Stimulated activated CD4-positive, alpha-beta T cell treated with anti-CD3 and anti-CD28 coated beads, Interleukin-12 subunit alpha, Interleukin-12 subunit beta, amount 100 ng/mL, for 4 hours (primary cell): ENCODE data around the gene KCND2.

Experiments used
- DNase-seq: peaks from one replicate; pipeline ENCODE4 v3.0.0-alpha.2; 2020

Gene KCND2

GRCh38 chr7:120311028-120311788, 38.2 kb downstream of the KCND2 start:
- DNase-seq, result no peak

DNA sequence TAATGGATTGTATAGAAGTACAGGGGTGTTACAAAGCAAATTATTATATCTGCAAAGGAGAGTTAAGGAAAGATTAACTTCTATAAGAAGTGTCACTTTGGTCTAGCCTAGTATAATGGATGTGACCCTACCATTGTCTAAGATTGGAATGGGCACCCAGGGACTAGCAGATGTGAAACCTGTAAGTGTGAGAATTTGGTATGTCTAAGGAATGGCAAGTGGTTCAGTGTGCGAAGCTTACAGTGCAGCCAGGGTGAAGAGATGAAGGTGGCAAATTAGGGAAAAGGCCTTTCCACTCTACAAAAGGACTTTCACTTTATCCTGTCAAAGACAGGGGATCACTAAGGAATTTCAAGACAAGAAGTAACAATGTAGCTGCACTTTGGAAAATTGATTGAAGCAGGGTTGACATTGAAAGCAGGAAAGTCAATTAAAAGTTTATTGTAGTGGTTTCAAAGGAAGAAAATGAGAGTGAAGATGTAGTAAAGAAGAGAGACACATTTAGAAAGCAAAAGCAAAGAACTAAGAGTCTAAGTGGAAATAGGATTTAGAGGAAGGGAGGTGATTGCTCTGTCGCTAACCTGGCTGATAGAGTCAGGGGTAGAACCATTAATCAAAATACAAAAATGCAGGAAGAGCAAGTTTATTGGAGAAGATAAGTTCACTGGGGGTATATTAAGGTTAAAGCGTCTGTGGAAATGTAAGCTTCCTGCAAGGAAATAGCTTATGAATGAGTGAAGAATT, 47.4 kb downstream of the KCND2 start:
- no peak for DNase-seq

DNA sequence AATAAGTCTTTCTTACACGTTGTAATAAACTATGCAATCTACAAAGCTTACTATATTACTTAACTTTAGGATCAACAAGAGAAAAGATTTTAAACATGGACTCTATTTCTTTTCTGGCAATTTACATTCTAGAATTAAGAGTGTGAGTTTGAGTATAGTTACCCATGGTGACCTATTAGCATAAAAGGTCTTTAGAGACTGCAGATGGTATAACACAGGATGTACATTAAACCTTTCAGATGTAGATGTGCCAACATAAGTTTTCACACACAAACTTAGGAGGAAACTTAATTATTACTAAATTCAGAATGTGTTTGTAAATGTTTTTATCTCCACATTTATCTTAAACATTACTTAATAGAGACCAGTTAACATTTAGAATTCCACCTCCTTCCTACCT, 54.1 kb downstream of the KCND2 start:
- no peak for DNase-seq

GRCh38 chr7:120332433-120332832, 59.5 kb downstream of the KCND2 start:
- DNase-seq, result no peak

- DNase-seq, result no peak
Measured at GRCh38 chr7:120334475-120334874, 61.5 kb downstream of the KCND2 start.

DNA sequence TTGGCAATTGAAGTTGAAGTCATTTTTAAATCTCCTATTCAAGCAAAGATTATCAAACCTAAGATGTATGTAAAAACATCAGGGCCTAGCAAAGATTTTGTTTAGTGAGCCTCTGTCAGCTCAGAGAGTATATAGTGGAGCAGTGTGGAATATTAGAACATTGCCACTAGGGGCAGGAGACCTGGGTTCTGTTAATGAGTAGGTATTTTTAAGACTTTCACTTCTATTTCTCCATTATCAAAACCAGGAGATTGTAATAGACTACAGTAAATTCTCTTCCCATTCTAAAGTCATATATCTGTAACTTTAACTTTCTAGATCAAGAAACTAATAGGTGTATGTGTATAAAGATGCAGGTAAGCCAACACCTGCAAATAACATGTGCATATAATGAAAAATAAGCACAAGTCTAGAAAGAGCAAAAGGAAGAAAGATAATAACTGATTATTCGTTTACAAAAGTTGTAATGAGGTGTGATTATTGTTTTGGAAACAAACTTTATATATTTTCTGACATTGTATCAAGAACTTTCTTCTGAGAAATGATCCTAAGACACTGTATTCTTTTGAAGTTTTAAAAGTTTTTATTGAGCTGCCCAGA, 64.4 kb downstream of the KCND2 start:
- no peak for DNase-seq

DNA sequence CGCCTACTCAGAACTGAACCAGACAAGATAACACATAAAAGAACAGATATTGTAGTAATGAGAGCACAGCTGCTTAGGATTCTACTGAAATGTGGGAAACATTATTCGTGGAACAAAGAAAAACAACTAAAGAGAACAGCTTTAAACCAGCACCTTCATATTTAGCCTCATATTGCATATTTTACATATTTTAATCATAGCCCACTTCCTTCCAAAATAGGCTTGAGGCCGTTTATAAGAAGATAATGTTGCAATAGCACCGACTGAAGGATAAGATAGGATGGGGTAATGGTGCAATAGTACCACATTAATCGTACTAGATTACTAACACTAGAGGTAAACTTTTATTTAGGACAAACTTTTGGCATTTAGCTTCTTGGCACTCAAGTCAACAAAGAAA, 71.3 kb downstream of the KCND2 start:
- no peak for DNase-seq

DNA sequence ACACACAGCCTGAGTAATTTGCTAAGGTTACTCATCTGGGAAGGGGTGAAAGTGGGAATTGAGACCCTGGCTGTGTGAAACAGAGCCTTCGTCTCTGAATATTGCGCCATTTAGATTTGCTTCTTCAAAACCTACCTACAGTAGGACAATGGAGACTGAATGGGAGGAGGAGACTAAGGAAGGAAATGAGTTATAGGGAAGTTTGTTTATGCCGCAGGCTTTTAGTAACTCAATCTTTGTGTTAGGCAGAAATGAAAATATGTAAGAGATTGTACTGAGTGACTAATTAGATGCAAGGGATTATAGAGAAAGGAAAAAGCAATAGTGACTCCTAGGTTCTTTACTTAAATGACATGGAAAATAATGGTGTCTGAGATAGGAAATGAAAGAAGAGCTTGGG, 80.2 kb downstream of the KCND2 start:
- DNase-seq, result no peak

- no peak for DNase-seq
Measured at GRCh38 chr7:120360918-120361317, 87.9 kb downstream of the KCND2 start.

DNA sequence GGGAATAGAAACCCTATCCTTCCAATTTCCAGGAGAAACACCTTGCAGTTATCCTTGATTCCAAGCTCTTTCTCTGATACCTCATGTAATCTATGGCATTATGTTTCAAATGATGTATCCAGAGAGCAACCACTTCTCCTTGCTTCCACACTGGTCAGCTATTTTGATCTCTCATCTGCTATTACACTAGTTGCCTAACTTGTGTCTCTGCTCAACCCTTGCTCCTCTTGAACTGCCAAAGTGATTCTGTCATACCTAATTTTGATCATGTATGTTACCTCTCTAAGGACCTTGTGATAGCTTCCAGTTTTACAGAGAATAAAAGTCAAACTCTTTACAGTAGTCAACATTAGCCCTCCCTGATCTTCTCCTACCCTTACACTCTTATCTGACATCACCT, 90.4 kb downstream of the KCND2 start:
- DNase-seq, result no peak

- DNase-seq, result no peak
Measured at GRCh38 chr7:120370954-120371353, 98.0 kb downstream of the KCND2 start.

- no peak for DNase-seq
Measured at GRCh38 chr7:120373174-120373573, 100.2 kb downstream of the KCND2 start.

DNA sequence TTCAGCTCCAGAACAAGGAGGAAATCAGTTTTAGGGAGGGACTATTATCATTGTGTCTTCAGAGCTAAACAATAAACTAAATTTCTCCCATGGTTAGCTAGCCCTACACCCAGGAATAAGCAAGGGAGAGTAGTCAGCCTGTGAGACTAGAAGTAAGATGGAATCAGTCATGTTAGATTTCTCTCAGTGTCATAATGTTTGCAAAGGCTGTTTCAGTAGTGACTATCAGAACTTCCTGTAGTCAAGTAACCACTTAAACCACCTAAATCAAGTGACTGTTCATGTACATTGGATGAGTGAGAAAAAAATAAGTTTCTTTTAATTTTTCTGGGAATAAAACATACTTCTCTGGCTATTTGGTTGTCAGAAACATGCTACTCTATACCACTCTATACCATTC, 121.6 kb downstream of the KCND2 start:
- no peak for DNase-seq

DNA sequence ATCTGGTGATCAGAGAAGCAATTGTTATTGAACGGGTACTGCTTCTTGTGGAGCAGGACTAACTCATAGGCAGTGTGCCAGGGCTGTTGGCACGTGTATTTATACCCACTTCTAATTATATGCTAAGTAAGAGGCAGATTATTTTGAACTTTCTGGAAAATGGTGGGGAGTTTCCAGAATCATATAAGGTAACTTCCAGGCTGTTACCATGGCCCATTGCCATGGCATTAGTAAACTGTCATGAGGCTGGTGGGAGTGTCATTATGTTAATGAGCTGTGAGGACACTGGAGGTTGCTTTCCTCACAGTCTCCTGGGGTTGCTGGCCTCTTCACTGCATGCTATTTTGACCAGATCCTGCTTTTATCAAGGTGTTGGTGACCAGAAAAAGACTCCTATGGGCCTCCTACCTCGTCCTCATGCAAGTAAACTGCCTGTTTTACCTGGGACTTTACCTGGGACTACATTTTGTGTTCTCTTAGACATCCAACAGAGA, 122.6 kb downstream of the KCND2 start:
- DNase-seq, result no peak

DNA sequence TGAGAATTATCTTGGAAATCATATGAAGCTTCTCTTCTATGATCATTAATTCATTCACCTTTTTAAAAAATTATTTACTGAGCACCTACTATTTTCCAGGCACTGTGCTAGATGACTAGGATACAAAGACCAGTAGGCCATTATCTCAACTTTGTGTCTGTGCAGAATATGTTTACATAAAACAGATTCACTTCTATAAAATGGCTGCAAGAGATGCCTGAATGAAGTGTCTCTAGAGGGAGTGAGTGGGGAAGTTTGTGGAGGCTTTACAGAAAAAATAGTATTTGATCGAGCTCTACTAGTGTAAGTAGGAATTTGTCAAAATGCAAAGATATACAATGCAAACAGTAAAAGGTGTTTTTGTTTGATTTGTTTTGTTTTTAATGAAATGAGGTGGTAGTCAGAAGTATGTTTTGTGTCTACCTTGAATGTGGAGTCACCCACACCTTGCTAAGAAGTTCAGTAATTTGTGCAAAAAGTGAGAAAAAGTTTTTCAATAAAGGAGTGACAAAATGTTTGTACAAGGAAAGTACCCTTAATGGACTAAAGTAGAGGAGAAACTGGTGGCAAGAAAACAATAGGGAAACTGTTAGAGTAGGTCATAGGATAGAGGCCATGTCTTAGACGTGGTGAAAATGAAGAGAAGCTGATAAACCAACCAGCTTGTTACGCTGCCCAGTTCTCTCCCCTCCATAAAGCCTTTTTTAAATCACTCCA, 125.5 kb downstream of the KCND2 start:
- DNase-seq, result no peak

GRCh38 chr7:120400806-120401455, 128.0 kb downstream of the KCND2 start:
- no peak for DNase-seq

DNA sequence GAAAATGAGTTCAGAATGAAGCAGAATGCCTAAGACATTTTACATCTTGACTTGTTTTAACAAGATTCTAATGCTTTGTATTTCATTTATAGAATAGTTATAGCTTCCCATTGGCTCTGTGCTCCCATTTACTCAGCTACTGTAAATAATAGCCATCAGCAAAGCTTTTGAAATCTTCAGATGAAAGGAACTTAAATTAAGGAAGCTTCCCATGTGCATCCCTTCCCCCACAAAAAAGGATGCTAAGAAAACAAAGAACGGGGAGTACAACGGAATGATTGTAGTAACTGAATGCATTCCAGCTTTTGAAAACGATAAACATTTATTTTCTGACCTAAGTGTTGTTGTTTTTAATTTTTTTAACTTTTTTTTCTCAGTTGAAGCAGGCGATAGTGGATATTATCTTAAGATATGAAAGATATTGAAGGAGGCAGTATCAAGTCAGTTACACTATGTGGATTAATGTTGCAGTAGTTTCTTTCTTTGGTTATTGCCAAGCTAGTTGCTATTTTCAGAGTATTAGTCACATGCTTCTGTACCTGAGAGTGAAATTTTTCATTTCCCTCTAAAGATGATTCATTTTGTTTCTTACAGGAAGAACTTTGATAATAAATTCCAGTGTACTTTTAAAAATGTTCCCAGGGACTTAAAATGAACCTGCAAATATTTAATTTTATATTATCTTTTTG, 129.2 kb downstream of the KCND2 start:
- no peak for DNase-seq

- no peak for DNase-seq
Measured at GRCh38 chr7:120402801-120403200, 129.8 kb downstream of the KCND2 start.

DNA sequence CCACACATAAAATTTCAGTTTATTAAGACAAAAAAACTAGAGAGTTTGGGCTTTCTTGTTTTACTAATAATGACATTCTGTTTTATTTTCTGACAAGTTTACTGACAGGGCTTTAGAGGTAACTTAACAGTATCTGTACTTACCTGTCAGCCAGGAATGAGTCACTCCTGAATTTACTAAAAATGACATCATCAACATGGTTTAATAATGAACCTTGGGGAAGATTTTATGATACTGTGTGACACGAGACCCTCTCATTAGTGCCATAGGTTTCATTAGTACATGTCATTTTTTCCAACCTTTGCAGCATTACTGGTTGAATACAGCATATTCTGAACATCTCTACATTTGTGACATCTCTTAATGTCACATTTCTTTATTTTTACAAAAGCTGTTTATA, 131.1 kb downstream of the KCND2 start:
- DNase-seq, result no peak

DNA sequence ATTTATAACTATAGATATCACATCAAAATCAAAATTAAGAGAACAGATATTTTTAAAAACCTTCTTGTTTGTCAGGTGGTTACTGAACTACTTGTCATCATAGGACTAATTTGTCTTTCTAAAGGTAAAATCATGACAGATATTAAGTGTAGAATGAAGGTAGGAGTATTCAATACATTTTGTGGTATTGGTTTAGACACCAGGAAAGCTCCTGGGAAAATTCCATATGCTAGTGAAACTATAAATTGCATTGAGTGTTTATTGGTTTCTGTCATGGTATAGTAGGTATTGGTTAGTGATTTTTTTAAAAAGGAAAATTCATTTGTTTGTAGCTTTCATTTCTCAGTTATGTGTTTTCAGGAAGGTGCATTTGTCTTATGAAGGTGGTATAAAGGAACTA, 132.7 kb downstream of the KCND2 start:
- no peak for DNase-seq

DNA sequence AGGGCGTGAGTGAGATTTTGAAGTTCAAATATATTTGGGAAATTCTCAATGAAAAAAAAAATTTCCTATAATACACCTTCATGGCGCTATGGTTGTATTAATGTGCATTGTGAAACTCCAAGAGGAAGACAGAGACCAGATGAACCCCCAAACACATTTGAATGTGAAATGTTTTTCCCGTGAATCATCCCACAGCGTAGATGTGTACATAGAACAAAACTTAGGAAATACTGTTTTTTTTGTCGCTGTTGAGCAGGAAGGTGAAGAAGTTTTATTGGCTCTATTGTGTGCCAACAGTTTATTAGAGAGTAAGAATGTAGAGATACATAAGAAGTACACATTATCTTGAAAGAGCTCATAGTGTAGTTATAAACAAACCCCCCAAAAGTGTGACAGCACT, 134.0 kb downstream of the KCND2 start:
- DNase-seq, result no peak
